Spleen (tissue), 11 donors: ENCODE data around the gene RHOC. TPM values are rescaled to one million over a fixed set of nuclear protein-coding genes. Genes with fewer than 3 reads are reported as not detected.

Experiments used
- DNase-seq: peaks from one replicate; pipeline ENCODE4 v3.0.0-alpha.2; 2020
- H3K27ac ChIP-seq, 8 donors: fragments of 200-600 bp; sonication (generic) in 7 of 8; 1 replicate in 4 of 8; 2 replicates in 4 of 8; pipeline versions ENCODE4 v1.5.0 to v1.8.0; 2016 to 2021; ENCODE audit warnings: inconsistent platforms in 4 of 8, mild to moderate bottlenecking in 4 of 8, moderate library complexity in 1 of 8
- H3K27me3 ChIP-seq, 7 donors: fragments of 200-600 bp; sonication (generic) in 6 of 7; replicated peaks in 1 of 7; 1 replicate in 4 of 7; 2 replicates in 3 of 7; pipeline versions ENCODE4 v1.5.0 to v1.8.0; 2016 to 2021; ENCODE audit warnings: inconsistent platforms in 3 of 7, mild to moderate bottlenecking in 1 of 7
- H3K36me3 ChIP-seq, 6 donors: fragments of 200-600 bp; sonication (generic) in 5 of 6; 1 replicate in 4 of 6; 2 replicates in 2 of 6; pipeline versions ENCODE4 v1.5.0 to v1.8.0; 2016 to 2021; ENCODE audit warnings: inconsistent platforms in 2 of 6
- H3K4me1 ChIP-seq, 6 donors: fragments of 200-600 bp; sonication (generic) in 5 of 6; 1 replicate in 3 of 6; 2 replicates in 3 of 6; pipeline versions ENCODE4 v1.5.0 to v1.8.0; 2016 to 2021; ENCODE audit warnings: inconsistent platforms in 3 of 6
- H3K4me3 ChIP-seq, 8 donors: fragments of 200-600 bp; sonication (generic) in 7 of 8; 1 replicate in 4 of 8; 2 replicates in 4 of 8; pipeline versions ENCODE4 v1.5.0 to v1.8.0; 2016 to 2021; ENCODE audit warnings: inconsistent platforms in 4 of 8, mild to moderate bottlenecking in 4 of 8, moderate library complexity in 2 of 8
- H3K9me3 ChIP-seq, 8 donors: fragments of 200-600 bp; sonication (generic) in 7 of 8; 1 replicate in 4 of 8; 2 replicates in 4 of 8; pipeline versions ENCODE4 v1.5.0 to v1.8.0; 2016 to 2021; ENCODE audit warnings: inconsistent platforms in 4 of 8
- POLR2A ChIP-seq, 3 donors: fragments of 450-650 bp; IDR thresholded peaks; one replicate each; pipeline ENCODE4 v1.5.1; 2017; ENCODE audit warnings: antibody characterized with exemption in 3 of 3, mild to moderate bottlenecking in 1 of 3
- POLR2AphosphoS5 ChIP-seq, 3 donors: sonication (generic); formaldehyde crosslinking; IDR thresholded peaks; one replicate each; pipeline ENCODE4 v1.5.1; 2017; ENCODE audit warnings: antibody characterized with exemption in 3 of 3
- WGBS, 5 donors: extraction: QIAGEN DNeasy Blood & Tissue Kit in 3 of 5; methylation state at CpG; one replicate each; pipeline versions ENCODE4 v1.1.5 to v1.1.7; 2013 to 2018; 5-methylcytosine and 5-hydroxymethylcytosine counted together
- intact Hi-C: fragments of 100-400 bp; cut with DNase I; formaldehyde crosslinking; loops from one replicate; pipeline ENCODE4 v1.15.0; 2023; ENCODE audit warnings: low total_unique reads
- polyA plus RNA-seq, 3 donors: library from polyadenylated mRNA; stranded (reverse); fragments of 200-250 nt; gene quantifications; one replicate each; pipeline ENCODE4 v1.2.1, GENCODE V29; 2013
- total RNA-seq, 7 donors: library from RNA; depleted of rRNA in 3 of 7; stranded (reverse); fragments of >200 nt in 3 of 7; fragmentation: NEBNext Ultra II Directional in 4 of 7; extraction: Animal tissue kit (Norgen Biotek cat#: 25700) in 4 of 7; gene quantifications; one replicate each; pipeline versions ENCODE4 v1.1.0 to v1.2.1, GENCODE V29; 2016 to 2021
- TF ChIP-seq, protein P1 (sequence below), 11 experiments: fragments of 200-600 bp in 7 of 11; fragments of 450-650 bp in 4 of 11; sonication (generic) in 4 of 11; IDR thresholded peaks in 8 of 11; conservative IDR thresholded peaks in 3 of 11; 1 replicate in 7 of 11; 2 replicates in 4 of 11; pipeline versions ENCODE4 v1.4.0 to v1.8.0; 2016 to 2021; ENCODE audit warnings: antibody characterized with exemption in 11 of 11, inconsistent platforms in 4 of 11, mild to moderate bottlenecking in 1 of 11
- donor health status: healthy with polysubstance abuse.
- donor health status: DM: no; HTN: no; CAD: no; lungs with moderate emphysema.
- donor health status: DM: no; HTN: no; CAD: no.
- donor health status: Bipolar disorder and iron deficiency.
- donor health status: healthy.
- donor health status: DM: no; HTN: no; CAD: no.
- donor health status: DM: yes; HTN: yes; CAD: no.

The RHOC gene
- total and polyA plus RNA-seq, 10 donors: 120 to 323 (median 203) TPM

GRCh38 chr1:112698366-112699310 lies 8.3 kb downstream of the RHOC start:
- Histone ChIP-seq H3K9me3 (no peaks in the 10 kb centered on the region), H3K36me3 (peaks cover 0 to 98% (median 45%) of the 10 kb centered on the region in 6 donors), H3K4me1 (peaks cover 47 to 62% (median 56%) of the 10 kb centered on the region in 6 donors), H3K27ac (peak overlapping the region; percentile 4 to 97 (median 90)), H3K4me3 (no peak overlapping the region), H3K27me3 (no peaks in the 10 kb centered on the region)
- TF ChIP-seq, protein P1, sequence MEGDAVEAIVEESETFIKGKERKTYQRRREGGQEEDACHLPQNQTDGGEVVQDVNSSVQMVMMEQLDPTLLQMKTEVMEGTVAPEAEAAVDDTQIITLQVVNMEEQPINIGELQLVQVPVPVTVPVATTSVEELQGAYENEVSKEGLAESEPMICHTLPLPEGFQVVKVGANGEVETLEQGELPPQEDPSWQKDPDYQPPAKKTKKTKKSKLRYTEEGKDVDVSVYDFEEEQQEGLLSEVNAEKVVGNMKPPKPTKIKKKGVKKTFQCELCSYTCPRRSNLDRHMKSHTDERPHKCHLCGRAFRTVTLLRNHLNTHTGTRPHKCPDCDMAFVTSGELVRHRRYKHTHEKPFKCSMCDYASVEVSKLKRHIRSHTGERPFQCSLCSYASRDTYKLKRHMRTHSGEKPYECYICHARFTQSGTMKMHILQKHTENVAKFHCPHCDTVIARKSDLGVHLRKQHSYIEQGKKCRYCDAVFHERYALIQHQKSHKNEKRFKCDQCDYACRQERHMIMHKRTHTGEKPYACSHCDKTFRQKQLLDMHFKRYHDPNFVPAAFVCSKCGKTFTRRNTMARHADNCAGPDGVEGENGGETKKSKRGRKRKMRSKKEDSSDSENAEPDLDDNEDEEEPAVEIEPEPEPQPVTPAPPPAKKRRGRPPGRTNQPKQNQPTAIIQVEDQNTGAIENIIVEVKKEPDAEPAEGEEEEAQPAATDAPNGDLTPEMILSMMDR (IDR thresholded peaks at IDR 0.05 in 8 of 11, conservative IDR thresholded peaks at IDR 0.05 in 3 of 11): no peak
- TF ChIP-seq POLR2AphosphoS5 (IDR thresholded peaks at IDR 0.05): peak in 1 of 3 donors; percentile 61
- TF ChIP-seq POLR2A (IDR thresholded peaks at IDR 0.05): no peak
- 61 to 80% (median 69%) methylated on average over 10 to 17 of the region's 17 CpGs for WGBS, 5 donors
- intact Hi-C loops: no loop called here
- peak; percentile 76 for DNase-seq

DNA sequence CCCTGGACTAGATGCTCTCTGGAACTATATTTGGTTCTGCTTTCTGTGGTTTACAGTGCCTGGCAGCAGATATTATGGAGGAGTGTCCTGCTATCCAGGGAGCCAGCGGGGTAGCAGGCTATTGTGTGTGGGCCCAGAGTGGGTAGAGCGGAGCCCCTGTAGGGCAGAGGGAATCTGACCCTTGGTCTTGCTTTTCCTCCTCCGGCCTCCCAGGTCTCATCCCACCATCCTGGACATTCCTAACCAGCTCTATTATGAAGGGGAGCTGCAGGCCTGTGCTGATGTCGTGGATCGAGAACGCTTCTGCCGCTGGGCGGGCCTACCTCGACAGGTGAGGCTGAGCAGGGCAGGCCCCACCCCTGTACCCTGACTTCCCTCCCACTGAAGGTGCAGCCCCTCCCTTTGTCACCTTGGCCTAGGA lies 9.1 kb downstream of the RHOC start:
- intact Hi-C loops: no loop called here
- DNase-seq: peak; percentile 63
- TF ChIP-seq, protein P1 (IDR thresholded peaks at IDR 0.05 in 8 of 11, conservative IDR thresholded peaks at IDR 0.05 in 3 of 11): no peak
- TF ChIP-seq POLR2AphosphoS5 (IDR thresholded peaks at IDR 0.05): peak in 1 of 3 donors; percentile 68
- no peak for TF ChIP-seq POLR2A (IDR thresholded peaks at IDR 0.05)
- Histone ChIP-seq H3K4me3 (no peak overlapping the region), H3K9me3 (no peaks in the 10 kb centered on the region), H3K4me1 (peaks cover 39 to 53% (median 48%) of the 10 kb centered on the region in 6 donors), H3K27ac (peak overlapping the region in 5 of 8 donors; percentile 87 to 97 (median 95)), H3K36me3 (peaks cover 0 to 98% (median 51%) of the 10 kb centered on the region in 6 donors), H3K27me3 (no peaks in the 10 kb centered on the region)
- 90 to 97% (median 93%) methylated on average over 9 of the region's 9 CpGs for WGBS, 5 donors

DNA sequence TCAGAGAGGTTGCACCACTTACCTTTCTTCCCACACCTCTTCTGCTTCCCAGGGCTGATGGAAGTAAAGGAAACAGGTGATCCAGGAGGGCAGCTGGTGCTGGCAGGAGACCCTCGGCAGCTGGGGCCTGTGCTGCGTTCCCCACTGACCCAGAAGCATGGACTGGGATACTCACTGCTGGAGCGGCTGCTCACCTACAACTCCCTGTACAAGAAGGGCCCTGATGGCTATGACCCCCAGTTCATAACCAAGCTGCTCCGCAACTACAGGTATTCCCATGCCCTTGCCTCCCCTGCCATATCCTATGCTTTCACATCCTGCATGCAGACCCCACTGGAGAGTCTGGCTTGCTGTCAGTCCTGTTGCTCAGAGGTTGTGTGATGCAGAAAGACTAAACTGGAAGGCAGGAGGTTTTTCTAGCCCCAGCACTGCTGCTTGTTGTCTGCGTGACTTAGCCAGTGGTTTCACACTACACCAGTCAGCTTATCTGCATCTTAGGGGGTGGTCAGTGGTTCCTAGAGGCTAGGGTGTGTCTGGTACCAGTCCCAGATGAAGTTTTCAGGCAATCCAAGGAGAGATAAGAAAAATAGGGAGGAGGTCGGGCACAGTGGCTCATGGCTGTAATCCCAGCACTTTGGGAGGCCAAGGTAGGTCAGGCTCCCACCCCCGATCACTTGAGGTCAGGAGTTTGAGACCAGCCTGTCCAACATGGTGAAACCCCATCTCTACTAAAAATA lies 10.2 kb downstream of the RHOC start:
- Histone ChIP-seq H3K27ac (peak overlapping the region in 2 of 8 donors; percentile 3 to 97), H3K4me3 (no peak overlapping the region), H3K4me1 (peaks cover 28 to 43% (median 37%) of the 10 kb centered on the region in 6 donors), H3K27me3 (no peaks in the 10 kb centered on the region), H3K36me3 (peaks cover 0 to 98% (median 56%) of the 10 kb centered on the region in 6 donors), H3K9me3 (no peaks in the 10 kb centered on the region)
- TF ChIP-seq POLR2A (IDR thresholded peaks at IDR 0.05) (no peak), POLR2AphosphoS5 (IDR thresholded peaks at IDR 0.05) (no peak)
- TF ChIP-seq, protein P1 (IDR thresholded peaks at IDR 0.05 in 8 of 11, conservative IDR thresholded peaks at IDR 0.05 in 3 of 11): no peak
- DNase-seq: peak; percentile 52
- 84 to 94% (median 91%) methylated on average over 7 of the region's 7 CpGs for WGBS, 5 donors
- intact Hi-C loops: no loop called here
